H9 (cell line): ENCODE measurements around the gene CCDC30. TPM values are rescaled to one million over a fixed set of nuclear protein-coding genes. Genes with fewer than 3 reads are reported as not detected.

Source experiments
- DNase-seq: peaks from one replicate; pipeline ENCODE4 v3.0.0-alpha.2; 2017
- H2AFZ ChIP-seq: one replicate; pipeline ENCODE4 v1.6.1; 2013; ENCODE audit warnings: mild to moderate bottlenecking, low read length, control low read depth, moderate library complexity
- H2AK5ac ChIP-seq: 2 replicates; pipeline ENCODE4 v1.6.1; 2013; ENCODE audit warnings: low read length, control low read depth, mixed read lengths; ENCODE audit not compliant: insufficient read length
- H2BK120ac ChIP-seq: one replicate; pipeline ENCODE4 v1.6.1; 2013; ENCODE audit warnings: low read depth, mild to moderate bottlenecking, low read length, control low read depth, inconsistent platforms; ENCODE audit not compliant: poor library complexity, severe bottlenecking
- H2BK12ac ChIP-seq: 2 replicates; pipeline ENCODE4 v1.6.1; 2013; ENCODE audit warnings: low read length, control low read depth, mixed read lengths, low read depth; ENCODE audit not compliant: insufficient read length
- H2BK15ac ChIP-seq: 2 replicates; pipeline ENCODE4 v1.6.1; 2013; ENCODE audit warnings: low read depth, low read length, control low read depth
- H2BK20ac ChIP-seq: one replicate; pipeline ENCODE4 v1.6.1; 2013; ENCODE audit warnings: low read depth, mild to moderate bottlenecking, low read length, control low read depth, inconsistent platforms; ENCODE audit not compliant: poor library complexity, severe bottlenecking
- H2BK5ac ChIP-seq: 2 replicates; pipeline ENCODE4 v1.6.1; 2013; ENCODE audit warnings: low read length, control low read depth, mixed read lengths; ENCODE audit not compliant: insufficient read length
- H3K14ac ChIP-seq: 2 replicates; pipeline ENCODE4 v1.6.1; 2013; ENCODE audit warnings: low read length, control low read depth; ENCODE audit not compliant: insufficient read depth
- H3K18ac ChIP-seq: 2 replicates; pipeline ENCODE4 v1.6.1; 2013; ENCODE audit warnings: low read depth, mild to moderate bottlenecking, mixed read lengths, low read length, control low read depth; ENCODE audit not compliant: insufficient read length
- H3K23ac ChIP-seq: 2 replicates; pipeline ENCODE4 v1.6.1; 2013; ENCODE audit warnings: low read length, control low read depth, mixed read lengths, low read depth; ENCODE audit not compliant: insufficient read length
- H3K23me2 ChIP-seq: 2 replicates; pipeline ENCODE4 v1.6.1; 2013; ENCODE audit warnings: low read depth, mild to moderate bottlenecking, mixed read lengths, low read length, control low read depth; ENCODE audit not compliant: insufficient read length, poor library complexity, severe bottlenecking
- H3K27ac ChIP-seq: 2 replicates; pipeline ENCODE4 v1.5.1; 2013; ENCODE audit warnings: low read length, control low read depth, mixed read lengths, low read depth; ENCODE audit not compliant: insufficient read length
- H3K27me3 ChIP-seq: 2 replicates; pipeline ENCODE4 v1.6.1; 2013; ENCODE audit warnings: low read length, control low read depth, inconsistent platforms; ENCODE audit not compliant: insufficient read depth
- H3K4ac ChIP-seq: 2 replicates; pipeline ENCODE4 v1.6.1; 2013; ENCODE audit warnings: low read depth, mild to moderate bottlenecking, control low read depth, inconsistent platforms, low read length, moderate library complexity
- H3K4me1 ChIP-seq: 2 replicates; pipeline ENCODE4 v1.6.1; 2013; ENCODE audit warnings: low read length, control low read depth, inconsistent platforms; ENCODE audit not compliant: insufficient read depth
- H3K4me2 ChIP-seq: 2 replicates; pipeline ENCODE4 v1.6.1; 2013; ENCODE audit warnings: low read length, control low read depth, mixed read lengths; ENCODE audit not compliant: insufficient read length, insufficient read depth
- H3K56ac ChIP-seq: 2 replicates; pipeline ENCODE4 v1.6.1; 2013; ENCODE audit warnings: low read depth, mild to moderate bottlenecking, mixed read lengths, low read length, control low read depth; ENCODE audit not compliant: insufficient read length
- H3K79me1 ChIP-seq: 2 replicates; pipeline ENCODE4 v1.6.1; 2013; ENCODE audit warnings: low read depth, mild to moderate bottlenecking, moderate library complexity, low read length, control low read depth, inconsistent platforms; ENCODE audit not compliant: insufficient read depth, poor library complexity, severe bottlenecking
- H3K79me2 ChIP-seq: 2 replicates; pipeline ENCODE4 v1.6.1; 2013; ENCODE audit warnings: low read length, control low read depth, inconsistent platforms; ENCODE audit not compliant: insufficient read depth
- H3K9ac ChIP-seq: 2 replicates; pipeline ENCODE4 v1.6.1; 2013; ENCODE audit warnings: low read length, control low read depth, mixed read lengths; ENCODE audit not compliant: insufficient read length; ENCODE audit errors: extremely low read depth
- H3K9me3 ChIP-seq: one replicate; pipeline ENCODE4 v1.6.1; 2013; ENCODE audit warnings: low read depth, low read length, inconsistent platforms; ENCODE audit not compliant: control insufficient read depth
- H3T11ph ChIP-seq: one replicate; pipeline ENCODE4 v1.6.1; 2013; ENCODE audit warnings: mild to moderate bottlenecking, low read length, control low read depth, inconsistent platforms
- H4K20me1 ChIP-seq: one replicate; pipeline ENCODE4 v1.6.1; 2013; ENCODE audit not compliant: control insufficient read depth, insufficient read length, insufficient read depth
- H4K5ac ChIP-seq: 2 replicates; pipeline ENCODE4 v1.6.1; 2013; ENCODE audit warnings: low read depth, mild to moderate bottlenecking, mixed read lengths, low read length, control low read depth; ENCODE audit not compliant: insufficient read length
- H4K8ac ChIP-seq: replicated peaks from 2 replicates; pipeline ENCODE4 v1.6.1; 2013; ENCODE audit warnings: low read length, control low read depth, mixed read lengths, low read depth; ENCODE audit not compliant: insufficient read length
- H4K91ac ChIP-seq: 2 replicates; pipeline ENCODE4 v1.6.1; 2013; ENCODE audit warnings: low read depth, mild to moderate bottlenecking, moderate library complexity, mixed read lengths, low read length, control low read depth; ENCODE audit not compliant: insufficient read length
- H3K27ac Mint-ChIP-seq, 3 experiments: 2 replicates in 2 of 3; 3 replicates in 1 of 3; pipeline ENCODE4 v1.8.0; 2020 to 2021; ENCODE audit warnings: mixed read lengths in 3 of 3, mild to moderate bottlenecking in 1 of 3, moderate library complexity in 1 of 3
- H3K27me3 Mint-ChIP-seq: 2 replicates; pipeline ENCODE4 v1.8.0; 2021; ENCODE audit warnings: low read depth, mild to moderate bottlenecking, moderate library complexity, mixed read lengths
- H3K36me3 Mint-ChIP-seq, 3 experiments: 2 replicates in 2 of 3; 3 replicates in 1 of 3; pipeline ENCODE4 v1.8.0; 2020 to 2021; ENCODE audit warnings: low read depth in 3 of 3, mixed read lengths in 3 of 3; ENCODE audit not compliant: insufficient read depth in 1 of 3
- H3K4me1 Mint-ChIP-seq, 2 experiments: 2 replicates each; pipeline ENCODE4 v1.8.0; 2020; ENCODE audit warnings: mixed read lengths in 2 of 2
- H3K4me3 Mint-ChIP-seq, 2 experiments: 2 replicates in 1 of 2; 3 replicates in 1 of 2; pipeline ENCODE4 v1.8.0; 2020 to 2021; ENCODE audit warnings: mild to moderate bottlenecking in 2 of 2, mixed read lengths in 2 of 2, moderate library complexity in 1 of 2
- H3K9me3 Mint-ChIP-seq, 2 experiments: 2 replicates in 1 of 2; 3 replicates in 1 of 2; pipeline ENCODE4 v1.8.0; 2020; ENCODE audit warnings: mild to moderate bottlenecking in 2 of 2, mixed read lengths in 2 of 2, moderate library complexity in 1 of 2
- WGBS: extraction: QIAGEN DNeasy Blood & Tissue Kit; methylation state at CpG from one replicate; pipeline ENCODE4 v1.1.7; 2013; ENCODE audit warnings: missing lambda C conversion rate, low lambda C conversion rate, mixed read lengths; ENCODE audit not compliant: insufficient read length; ENCODE audit errors: extremely low coverage; 5-methylcytosine and 5-hydroxymethylcytosine counted together
- total RNA-seq: library from RNA; stranded (reverse); gene quantifications from 2 replicates; pipeline ENCODE4 v1.2.1, GENCODE V29; 2021
- TF ChIP-seq, protein P1 (sequence below): fragments of 200-600 bp; sonication (generic); conservative IDR thresholded peaks from 3 replicates; pipeline ENCODE4 v1.8.0; 2021; ENCODE audit warnings: antibody characterized with exemption, mild to moderate bottlenecking

CCDC30 gene
- total RNA-seq, 1 experiment from 2014 or later, result 1.8 TPM

DNA sequence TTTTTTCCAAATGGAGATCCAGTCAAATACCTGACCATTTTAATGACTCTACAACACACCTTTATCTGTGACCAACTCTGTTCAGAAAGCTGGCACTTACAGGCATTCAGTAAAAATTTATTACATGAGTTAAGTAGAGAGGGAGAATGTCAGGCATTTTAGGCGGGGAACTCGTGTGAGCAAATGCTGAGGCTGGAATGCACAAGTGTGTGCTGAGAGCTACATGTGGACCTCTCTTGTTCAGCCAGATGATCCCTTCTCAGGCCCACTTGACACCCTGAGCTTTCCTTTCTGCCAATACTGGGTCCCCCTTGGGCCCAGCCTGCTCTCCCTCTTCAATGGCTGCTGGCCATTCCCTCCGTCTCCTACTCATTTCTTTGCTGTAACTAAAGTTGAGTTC is 206.8 kb downstream of the CCDC30 start:
- no peaks in the 10 kb centered on the region for H3K79me1 ChIP-seq
- no peak overlapping the region for H4K8ac ChIP-seq
- no peak overlapping the region for H2AFZ ChIP-seq
- DNase-seq, result no peak
- H2BK120ac ChIP-seq, result no peak overlapping the region
- H3K36me3 Mint-ChIP-seq, result peaks cover 16 to 73% (median 61%) of the 10 kb centered on the region in 3 experiments; a peak in 6 of 7 replicates
- no CpG with 5 or more reads among the region's 3 CpGs for WGBS
- no peaks in the 10 kb centered on the region for H3K79me2 ChIP-seq
- no peak overlapping the region for H2BK15ac ChIP-seq
- H2BK12ac ChIP-seq, result no peak overlapping the region
- H3K4me2 ChIP-seq, result no peak overlapping the region
- no peak overlapping the region for H3K18ac ChIP-seq
- H3K4me1 Mint-ChIP-seq, result no peaks in the 10 kb centered on the region
- no peak overlapping the region for H2BK20ac ChIP-seq
- no peaks in the 10 kb centered on the region for H3K4me1 ChIP-seq
- H3K14ac ChIP-seq, result no peak overlapping the region
- no peak overlapping the region for H4K91ac ChIP-seq
- no peak overlapping the region for H3K56ac ChIP-seq
- no peak overlapping the region for H2BK5ac ChIP-seq
- no peaks in the 10 kb centered on the region for H3K27me3 Mint-ChIP-seq
- TF ChIP-seq, protein P1, sequence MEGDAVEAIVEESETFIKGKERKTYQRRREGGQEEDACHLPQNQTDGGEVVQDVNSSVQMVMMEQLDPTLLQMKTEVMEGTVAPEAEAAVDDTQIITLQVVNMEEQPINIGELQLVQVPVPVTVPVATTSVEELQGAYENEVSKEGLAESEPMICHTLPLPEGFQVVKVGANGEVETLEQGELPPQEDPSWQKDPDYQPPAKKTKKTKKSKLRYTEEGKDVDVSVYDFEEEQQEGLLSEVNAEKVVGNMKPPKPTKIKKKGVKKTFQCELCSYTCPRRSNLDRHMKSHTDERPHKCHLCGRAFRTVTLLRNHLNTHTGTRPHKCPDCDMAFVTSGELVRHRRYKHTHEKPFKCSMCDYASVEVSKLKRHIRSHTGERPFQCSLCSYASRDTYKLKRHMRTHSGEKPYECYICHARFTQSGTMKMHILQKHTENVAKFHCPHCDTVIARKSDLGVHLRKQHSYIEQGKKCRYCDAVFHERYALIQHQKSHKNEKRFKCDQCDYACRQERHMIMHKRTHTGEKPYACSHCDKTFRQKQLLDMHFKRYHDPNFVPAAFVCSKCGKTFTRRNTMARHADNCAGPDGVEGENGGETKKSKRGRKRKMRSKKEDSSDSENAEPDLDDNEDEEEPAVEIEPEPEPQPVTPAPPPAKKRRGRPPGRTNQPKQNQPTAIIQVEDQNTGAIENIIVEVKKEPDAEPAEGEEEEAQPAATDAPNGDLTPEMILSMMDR, result no peak
- H3K27ac Mint-ChIP-seq, result no peak overlapping the region; a peak in 2 of 7 replicates
- H3K9me3 ChIP-seq, result no peaks in the 10 kb centered on the region
- no peak overlapping the region for H3T11ph ChIP-seq
- no peaks in the 10 kb centered on the region for H4K20me1 ChIP-seq
- H3K27ac ChIP-seq, result no peak overlapping the region
- H3K9ac ChIP-seq, result no peak overlapping the region
- H3K23ac ChIP-seq, result no peak overlapping the region
- H3K4me3 Mint-ChIP-seq, result no peak overlapping the region
- H2AK5ac ChIP-seq, result no peak overlapping the region
- H3K4ac ChIP-seq, result no peak overlapping the region
- no peaks in the 10 kb centered on the region for H3K27me3 ChIP-seq
- H4K5ac ChIP-seq, result no peak overlapping the region
- H3K9me3 Mint-ChIP-seq, result no peaks in the 10 kb centered on the region; a peak in 1 of 5 replicates
- no peaks in the 10 kb centered on the region for H3K23me2 ChIP-seq
